HPDE6-E6E7 (cell line): ENCODE data around the gene FMO3.

ENCODE experiments used
- DNase-seq: peaks from one replicate; pipeline ENCODE4 v3.0.0; 2011; ENCODE audit warnings: missing footprints; ENCODE audit errors: extremely low spot score

The FMO3 gene

DNA sequence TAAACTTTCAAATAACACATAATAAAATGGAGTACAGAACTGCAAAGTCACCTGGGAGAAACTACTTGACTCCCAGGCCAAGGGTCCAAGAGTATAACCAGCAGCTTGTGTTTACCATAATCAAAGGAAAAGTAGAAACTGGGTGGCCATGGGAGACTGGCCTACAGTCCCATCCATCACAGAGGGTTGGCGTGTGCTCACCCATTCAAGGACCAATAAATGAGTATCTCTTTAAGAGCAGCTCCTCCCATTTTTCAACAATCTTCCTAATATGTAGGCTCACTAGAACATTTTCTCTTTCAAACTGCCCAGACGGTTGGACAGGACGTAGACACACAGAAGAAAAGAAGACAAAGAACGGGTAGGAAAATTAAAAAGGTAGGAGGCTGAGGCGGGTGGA is at the start of gene FMO3:
Gene FMO3, plus strand, starts transcription at position 302 of the 400 bp plus-strand sequence. CDS start 1,754 bp downstream, outside the sequence.
- no peak for DNase-seq

DNA sequence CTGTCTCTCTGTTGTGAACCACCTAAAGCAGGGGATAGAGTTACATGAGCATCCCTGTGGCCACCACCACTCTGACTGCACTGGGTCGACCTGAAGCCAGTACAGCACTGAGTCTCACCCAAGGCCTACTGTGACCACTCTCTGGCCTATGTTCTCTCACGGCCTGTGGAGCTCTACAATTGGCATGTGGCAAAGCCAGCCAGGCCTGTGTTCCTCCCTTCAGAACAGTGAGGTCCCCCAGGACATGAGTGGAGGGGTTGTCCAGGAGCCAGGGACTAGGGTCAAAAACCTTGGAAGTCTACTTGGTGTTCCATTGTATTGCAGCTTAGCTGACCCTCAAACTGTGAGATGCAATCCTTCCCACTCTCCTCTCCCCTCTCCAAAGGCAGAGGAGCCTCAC is 42.7 kb upstream of the FMO3 start:
- DNase-seq: no peak

GRCh38 chr1:171052977-171053376 is 37.7 kb upstream of the FMO3 start:
- DNase-seq: no peak

DNA sequence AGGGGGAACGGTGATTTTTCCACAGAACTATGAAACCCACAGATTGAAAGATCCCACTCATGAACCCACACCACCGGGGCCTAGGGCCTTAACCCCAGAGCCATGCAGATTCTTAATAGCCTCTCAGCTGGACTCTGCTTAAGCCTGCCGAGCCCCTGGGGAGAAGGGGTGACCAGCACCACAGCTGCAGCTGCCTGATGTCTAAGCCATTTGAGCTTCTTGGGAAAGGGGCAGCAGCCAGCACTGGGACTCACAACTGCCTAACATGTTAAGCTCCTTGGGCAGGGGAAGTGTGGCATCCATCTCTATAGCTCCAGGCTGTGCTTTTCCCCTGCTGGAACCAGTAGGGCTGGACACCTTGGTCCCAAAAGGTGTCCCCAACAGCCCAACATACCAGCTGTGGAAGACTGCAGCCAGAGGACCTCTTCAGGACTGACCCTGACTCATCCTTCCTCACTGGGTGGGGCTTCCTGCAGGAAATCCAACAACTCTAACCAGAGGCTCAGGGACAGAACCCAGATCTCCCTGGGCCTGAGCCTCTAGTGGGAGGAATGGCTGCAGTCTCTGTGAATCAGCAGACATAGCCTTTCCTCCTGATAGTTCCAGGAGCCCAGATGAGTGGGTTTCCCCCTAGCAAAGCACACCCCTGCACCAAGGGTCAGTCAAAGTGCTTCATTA is 34.6 kb upstream of the FMO3 start:
- no peak for DNase-seq

DNA sequence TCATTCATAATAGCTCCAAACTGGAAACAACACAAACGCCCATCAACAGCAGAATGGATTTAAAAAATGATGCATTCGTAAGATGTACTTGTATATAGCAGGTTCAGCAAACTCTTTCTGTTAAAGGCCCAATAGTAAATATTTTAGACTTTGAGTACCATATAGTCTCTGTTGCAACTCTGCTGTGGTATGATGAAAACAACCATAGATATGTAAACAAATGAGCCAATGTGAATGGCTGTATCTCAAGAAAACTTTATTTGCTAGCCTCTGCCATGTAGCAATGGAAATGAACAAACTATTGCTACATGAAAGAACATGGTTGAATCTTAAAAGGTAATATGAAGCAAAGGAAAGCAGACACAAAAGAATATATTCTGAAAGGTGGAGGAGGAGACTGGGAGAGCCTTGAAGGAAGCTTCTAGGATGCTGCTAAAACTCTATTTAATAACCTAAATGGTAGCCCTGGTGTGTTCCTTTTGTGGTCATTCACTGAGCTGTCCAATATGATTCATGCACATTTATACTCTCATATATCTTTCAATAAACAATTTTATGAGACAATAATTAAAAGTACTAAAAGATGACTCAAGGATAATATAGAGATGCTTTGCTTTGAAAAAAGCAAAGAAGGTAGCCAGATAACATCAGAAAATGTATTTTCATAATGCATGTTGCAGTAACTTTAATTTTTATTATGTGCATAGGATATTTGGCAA is 29.1 kb upstream of the FMO3 start:
- DNase-seq: no peak

DNA sequence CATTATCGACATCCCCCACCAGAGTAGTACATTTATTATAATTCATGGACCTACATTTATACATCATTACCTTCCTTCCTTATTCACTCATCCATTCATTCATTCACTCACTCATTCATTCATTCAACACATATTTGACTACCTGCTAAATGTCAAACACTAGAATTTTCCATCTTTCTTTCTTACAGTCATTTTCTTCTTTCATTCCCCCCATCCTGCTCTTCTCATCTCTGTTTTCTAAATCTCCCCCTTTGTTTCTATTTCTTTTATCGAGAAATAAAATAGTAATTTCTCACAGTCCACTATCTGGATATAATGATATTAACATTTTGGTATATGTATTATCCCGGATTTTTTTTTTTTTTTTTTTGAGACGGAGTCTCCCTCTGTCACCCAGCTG is 27.8 kb upstream of the FMO3 start:
- DNase-seq: no peak

GRCh38 chr1:171075041-171075440 is 15.7 kb upstream of the FMO3 start:
- no peak for DNase-seq

DNA sequence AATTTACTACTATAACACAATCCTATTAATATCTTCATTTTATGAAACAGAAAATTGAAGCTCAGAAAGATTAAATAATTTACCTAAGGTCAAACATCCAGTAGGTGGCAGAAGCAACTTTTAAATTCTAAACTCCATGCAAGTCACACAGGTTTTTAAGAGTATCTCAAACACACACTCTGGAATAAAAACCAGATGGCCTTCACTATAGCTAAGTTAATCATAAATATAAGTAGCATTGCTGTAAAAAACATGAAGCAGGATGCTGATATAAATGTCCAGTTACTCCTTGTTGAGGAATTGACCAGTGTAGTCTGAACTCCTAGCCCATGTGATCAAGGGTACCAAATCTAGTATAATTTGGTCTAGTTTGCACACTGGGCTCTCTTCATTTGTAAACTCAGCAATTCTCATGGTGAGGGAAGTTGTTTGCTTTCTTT is 9.4 kb upstream of the FMO3 start:
- DNase-seq: no peak

GRCh38 chr1:171081763-171082201 is 8.9 kb upstream of the FMO3 start:
- no peak for DNase-seq

DNA sequence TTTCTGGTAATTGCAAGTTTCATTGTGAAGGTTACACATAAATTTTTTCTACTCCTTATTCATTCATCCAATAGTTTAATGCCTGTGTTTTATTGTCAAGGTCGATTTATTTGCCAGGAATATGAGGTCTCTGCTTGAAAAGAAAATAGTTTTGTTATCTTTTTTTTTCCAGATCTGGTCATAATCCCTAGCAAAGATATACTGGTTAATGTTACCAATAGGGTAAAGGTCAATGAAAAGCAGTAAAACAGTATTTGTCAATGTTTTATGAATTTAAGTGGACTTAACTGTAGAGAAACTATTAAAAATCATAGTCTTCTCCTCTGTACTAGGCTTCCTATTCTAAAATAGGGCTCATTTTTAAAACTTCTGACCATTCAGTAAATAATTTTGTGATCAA is 8.1 kb upstream of the FMO3 start:
- DNase-seq: no peak

- no peak for DNase-seq
Observed at GRCh38 chr1:171083222-171083621, 7.5 kb upstream of the FMO3 start.

DNA sequence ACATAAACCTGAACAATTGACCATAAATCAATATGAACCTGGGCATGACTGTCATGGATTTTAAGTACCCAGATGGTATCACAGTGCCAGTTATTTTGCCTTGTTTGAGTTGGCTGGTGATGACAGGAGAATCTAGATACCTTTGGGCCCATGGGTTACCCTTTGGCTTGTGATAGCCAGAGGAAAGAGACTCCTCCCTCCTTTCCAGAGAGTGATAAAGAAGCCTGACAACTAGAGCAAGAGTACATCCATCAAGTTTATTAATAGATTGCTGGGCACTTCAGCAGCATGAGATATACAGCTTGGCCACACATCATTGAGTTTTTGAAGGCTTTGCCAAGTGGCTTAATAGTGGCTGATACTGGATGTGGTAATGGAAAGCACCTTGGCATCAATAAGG is 6.6 kb upstream of the FMO3 start:
- DNase-seq: no peak

GRCh38 chr1:171084870-171085269 is 5.8 kb upstream of the FMO3 start:
- no peak for DNase-seq

DNA sequence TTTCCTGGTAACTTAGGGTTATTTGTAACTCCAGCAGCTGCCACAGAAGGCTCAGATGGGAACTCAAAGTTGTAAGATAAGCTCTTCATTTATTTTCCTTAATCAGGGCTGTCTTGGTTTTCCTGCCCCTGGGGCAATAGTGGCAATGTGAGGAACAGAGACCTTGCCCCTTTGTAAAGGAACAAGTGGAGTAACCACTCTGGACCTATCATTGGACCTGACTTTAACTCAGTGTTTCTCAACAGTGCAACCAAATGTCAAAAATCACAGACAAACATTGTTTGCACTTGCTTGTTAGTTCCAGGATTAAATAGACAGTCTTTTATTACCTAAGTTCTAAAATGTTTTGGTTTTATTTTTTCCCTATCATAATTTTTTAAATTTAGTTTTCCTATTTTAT is 2.8 kb upstream of the FMO3 start:
- DNase-seq: no peak

GRCh38 chr1:171103862-171104261 is 13.2 kb downstream of the FMO3 start:
- DNase-seq: no peak

DNA sequence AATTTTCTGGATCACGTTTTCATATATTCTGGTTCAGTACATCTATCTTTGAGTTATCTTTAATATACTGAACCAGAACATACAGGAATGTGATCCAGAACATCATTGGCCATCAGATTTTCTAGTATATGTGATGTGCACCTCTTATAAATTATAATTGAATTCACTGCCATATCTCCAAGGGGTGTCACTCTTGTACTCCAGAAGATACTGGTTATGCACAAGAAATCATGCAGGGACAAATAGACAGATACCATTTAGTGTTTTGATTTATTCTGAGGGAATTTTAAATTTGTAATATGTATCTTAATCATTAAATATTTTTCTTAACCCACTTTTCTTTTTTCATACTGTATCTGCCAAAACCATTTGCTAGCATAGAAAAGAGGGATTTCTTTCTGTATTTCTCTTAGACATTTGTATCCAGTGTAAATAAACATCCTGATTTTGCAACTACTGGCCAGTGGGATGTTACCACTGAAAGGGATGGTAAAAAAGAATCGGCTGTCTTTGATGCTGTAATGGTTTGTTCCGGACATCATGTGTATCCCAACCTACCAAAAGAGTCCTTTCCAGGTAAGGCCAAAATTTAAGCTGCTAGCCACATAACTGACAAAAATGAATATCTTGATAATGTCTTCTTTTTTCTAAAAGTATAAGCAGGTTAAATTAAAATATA is 16.7 kb downstream of the FMO3 start:
- no peak for DNase-seq

- DNase-seq: no peak
Observed at GRCh38 chr1:171107969-171108368, 17.3 kb downstream of the FMO3 start.

DNA sequence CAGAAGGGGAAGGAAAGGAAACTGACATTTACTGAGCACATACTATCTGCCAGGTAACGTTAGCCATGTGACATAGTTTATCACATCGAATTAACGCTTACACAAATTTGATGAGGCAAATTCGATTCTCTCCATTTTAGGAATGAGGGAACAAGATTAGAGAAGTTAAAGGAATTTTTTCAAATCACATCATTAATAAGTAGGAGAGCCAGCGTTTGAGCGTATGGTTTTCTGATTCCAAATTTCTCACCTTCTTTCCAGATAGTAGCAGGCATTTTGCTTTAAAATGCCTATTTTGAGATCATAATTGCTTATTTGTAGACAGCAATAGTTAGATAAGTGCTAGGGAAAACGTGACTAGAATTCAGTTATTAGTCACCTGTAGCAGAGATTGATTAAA is 19.3 kb downstream of the FMO3 start:
- DNase-seq: no peak

DNA sequence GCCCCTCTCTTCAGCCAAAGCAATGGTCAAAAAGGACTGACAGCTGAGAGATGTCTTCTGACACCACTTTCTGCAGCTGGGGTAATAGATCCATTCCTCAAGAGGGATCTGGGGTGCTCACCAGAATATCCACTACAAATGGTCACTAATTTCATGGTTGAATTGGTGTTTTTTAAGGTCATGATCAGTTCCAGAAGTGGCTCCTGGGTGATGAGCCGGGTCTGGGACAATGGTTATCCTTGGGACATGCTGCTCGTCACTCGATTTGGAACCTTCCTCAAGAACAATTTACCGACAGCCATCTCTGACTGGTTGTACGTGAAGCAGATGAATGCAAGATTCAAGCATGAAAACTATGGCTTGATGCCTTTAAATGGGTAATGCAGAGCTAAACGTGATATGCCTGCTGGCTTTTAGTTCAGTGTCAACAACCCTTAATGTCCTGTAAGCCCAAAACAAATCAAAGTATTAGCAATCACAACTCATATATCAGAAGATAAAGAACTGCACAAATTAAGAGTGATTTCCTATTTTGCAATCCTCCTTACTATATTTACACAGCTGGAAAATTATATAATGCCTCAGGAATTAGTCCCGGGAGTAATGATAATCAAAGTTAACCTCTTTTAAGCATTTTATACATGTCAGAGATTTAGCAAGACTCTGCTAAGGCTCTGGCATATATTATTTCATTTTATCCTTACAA is 20.1 kb downstream of the FMO3 start:
- no peak for DNase-seq

GRCh38 chr1:171112119-171112518 is 21.4 kb downstream of the FMO3 start:
- DNase-seq: no peak

DNA sequence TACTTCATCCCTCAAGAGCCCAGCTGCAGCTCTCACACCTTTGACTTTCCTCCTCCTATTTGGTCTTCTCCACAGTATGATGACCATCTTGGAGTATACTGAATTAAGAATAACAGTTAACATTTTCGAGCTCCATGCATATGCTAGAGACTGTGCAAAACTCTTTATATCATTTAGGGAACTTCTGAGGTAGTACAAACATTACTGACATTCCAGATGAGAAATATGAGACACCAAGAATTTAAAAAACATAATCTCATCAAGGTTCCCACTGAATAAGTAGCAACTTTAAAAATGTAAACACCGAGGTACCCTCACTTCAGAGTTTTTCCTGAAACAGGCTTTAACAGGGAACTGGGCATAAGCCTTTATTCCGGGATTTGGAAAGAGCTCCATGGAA is 22.7 kb downstream of the FMO3 start:
- DNase-seq: no peak

DNA sequence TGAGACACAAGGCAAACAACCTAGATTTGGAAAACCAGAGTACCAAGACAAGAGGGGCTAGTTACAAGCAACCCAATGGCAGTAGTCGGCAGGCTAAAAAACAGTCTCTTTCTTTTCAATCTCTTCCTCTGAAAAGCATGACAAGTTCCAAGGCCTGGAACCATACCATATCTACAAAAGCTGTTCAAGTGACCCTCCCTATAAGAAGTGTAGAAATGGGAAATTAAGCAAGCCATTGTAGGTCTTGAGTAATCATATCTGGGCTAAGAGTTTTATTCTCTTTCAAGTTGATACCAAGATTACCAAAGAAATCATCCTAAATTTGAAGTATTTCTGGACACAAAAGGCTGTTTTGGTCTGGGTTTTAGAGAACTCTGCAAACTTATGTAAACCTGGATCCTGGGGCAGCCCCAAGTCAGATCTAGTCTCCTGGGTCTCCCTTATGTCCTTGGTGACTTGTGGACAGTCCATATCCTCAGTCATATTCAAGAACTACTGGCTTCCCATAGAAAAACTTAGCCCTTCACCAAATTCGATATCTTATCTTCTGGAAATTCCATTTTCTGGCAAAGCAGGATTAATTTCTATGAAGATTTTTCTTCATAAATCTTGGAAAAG is 24.7 kb downstream of the FMO3 start:
- DNase-seq: no peak
